ENCODE measurements around the gene EFHC1.

DNA sequence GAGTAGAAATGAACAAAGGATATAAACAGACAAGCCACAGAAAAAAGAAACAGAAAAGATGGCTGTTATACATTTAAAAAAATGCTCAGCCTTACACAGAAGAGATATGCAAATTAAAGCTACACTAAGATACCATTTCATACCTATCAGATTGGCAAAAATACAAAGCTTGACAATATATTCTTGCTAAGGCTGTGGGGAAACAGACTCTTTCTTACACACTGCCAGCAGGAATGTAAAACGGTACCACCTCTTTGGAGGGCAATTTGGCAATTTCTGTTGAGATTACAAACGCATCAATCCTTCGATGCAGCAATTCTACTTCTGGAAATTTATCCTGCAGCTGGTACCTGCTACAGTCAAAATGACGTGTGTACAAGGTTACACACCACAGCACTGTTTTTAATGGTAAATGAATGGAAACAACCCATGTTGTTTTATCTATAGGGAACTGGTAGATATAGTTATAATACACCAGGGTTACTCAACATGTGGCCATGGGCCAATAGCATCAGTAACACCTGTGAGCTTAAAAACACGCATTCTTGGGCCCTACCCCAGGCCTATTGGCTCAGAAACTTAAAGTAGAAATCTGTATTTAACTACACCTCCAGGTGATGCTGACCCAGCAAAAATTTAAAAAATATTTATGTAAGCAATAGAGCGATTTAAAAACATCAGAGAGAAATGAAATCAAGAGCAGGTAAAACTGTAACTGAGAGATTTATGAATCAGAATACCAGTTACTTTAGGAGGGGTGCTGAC is 103.4 kb downstream of the EFHC1 start:
- TF ChIP-seq EZH2 (IDR thresholded peaks at IDR 0.05; ENCODE audit: low read length) = no peak
- TF ChIP-seq, protein P1, sequence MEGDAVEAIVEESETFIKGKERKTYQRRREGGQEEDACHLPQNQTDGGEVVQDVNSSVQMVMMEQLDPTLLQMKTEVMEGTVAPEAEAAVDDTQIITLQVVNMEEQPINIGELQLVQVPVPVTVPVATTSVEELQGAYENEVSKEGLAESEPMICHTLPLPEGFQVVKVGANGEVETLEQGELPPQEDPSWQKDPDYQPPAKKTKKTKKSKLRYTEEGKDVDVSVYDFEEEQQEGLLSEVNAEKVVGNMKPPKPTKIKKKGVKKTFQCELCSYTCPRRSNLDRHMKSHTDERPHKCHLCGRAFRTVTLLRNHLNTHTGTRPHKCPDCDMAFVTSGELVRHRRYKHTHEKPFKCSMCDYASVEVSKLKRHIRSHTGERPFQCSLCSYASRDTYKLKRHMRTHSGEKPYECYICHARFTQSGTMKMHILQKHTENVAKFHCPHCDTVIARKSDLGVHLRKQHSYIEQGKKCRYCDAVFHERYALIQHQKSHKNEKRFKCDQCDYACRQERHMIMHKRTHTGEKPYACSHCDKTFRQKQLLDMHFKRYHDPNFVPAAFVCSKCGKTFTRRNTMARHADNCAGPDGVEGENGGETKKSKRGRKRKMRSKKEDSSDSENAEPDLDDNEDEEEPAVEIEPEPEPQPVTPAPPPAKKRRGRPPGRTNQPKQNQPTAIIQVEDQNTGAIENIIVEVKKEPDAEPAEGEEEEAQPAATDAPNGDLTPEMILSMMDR (optimal IDR thresholded peaks at IDR 0.05 in 1 of 3, IDR thresholded peaks at IDR 0.05 in 1 of 3, conservative IDR thresholded peaks at IDR 0.05 in 1 of 3; ENCODE audit: extremely low read depth in 1 of 3, insufficient read depth in 2 of 3, low read length in 3 of 3) = no peak

All from keratinocyte (primary cell).